Activated CD4-positive, alpha-beta T cell treated with anti-CD3 and anti-CD28 coated beads, Interleukin-2, Interleukin-4, amounts not matched to agents 100 ng/mL and 50 ng/mL, durations not matched to agents 16 hours and 8 hours (primary cell): ENCODE measurements around the gene DNM2.
"Not testable (repeated sequence)": the region's sequence is repeated elsewhere in the genome, so short reads cannot be mapped to it uniquely, and the experiment has no call there.

Experiments used
- DNase-seq: peaks from one replicate; pipeline ENCODE4 v3.0.0-alpha.2; 2020; ENCODE audit warnings: low spot score

The DNM2 gene

GRCh38 chr19:10838377-10838776 is 120.5 kb downstream of the DNM2 start:
- DNase-seq, result no peak

- DNase-seq, result no peak
These were observed 121.5 kb downstream of the DNM2 start for GRCh38 chr19:10839114-10840050.

- DNase-seq, result no peak
These were observed 124.9 kb downstream of the DNM2 start for GRCh38 chr19:10842788-10843187.

- DNase-seq, result no peak
These were observed 128.8 kb downstream of the DNM2 start for GRCh38 chr19:10846500-10847202.

DNA sequence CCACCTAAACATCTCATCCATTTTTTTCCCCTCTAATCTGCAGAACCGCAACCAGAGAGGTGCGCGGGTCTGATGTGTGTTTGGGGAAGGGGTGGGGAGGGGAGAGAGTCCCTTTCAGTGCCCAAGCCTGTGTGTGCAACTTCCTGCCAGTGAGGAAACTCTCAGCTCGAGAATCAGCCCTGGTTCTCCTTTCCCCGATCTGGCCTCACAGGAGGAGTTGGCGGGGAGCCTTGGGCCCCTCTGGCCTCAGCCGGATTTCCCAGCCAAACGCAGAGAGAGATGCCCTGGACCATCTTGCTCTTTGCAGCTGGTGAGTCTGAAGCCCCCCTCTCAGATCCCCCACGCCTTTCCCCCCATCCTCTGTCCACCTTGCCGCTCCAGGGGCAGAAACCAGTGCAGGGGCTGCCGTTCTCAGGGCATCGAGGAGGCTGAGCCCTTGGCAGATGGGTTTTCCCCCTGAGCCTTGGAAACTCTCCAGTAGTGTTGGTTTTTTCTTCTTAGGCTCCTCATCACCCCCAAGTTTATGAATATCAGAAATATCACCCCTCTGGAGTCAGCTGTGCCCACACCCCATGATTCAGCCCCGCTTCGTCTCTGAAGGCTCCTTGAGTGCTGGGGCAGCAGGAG is 130.5 kb downstream of the DNM2 start, which contains the start of gene C19orf38:
Gene C19orf38 (plus strand): TSS at position 186 of the 627 bp plus-strand sequence. CDS start 94 bp downstream, at position 280.
- DNase-seq, result no peak

DNA sequence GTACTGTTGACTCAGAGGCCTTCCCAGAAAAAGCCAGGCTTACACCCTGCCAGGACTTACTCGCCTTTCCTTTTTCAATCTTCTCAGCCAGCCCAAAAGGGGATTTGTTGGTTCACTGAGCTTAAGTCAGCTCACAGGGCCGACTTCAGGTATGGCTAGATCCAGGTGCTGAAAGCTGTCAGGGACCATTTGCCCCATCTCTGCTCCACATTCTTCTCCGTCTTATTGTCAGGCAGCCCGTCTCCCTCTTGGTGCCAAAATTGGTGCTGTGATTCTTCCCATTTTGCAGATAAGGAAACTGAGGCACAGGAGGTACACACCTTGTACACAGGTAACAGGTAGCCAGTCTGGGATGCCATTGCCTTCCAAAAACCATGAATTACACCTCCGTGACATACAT is 132.8 kb downstream of the DNM2 start:
- DNase-seq, result no peak

DNA sequence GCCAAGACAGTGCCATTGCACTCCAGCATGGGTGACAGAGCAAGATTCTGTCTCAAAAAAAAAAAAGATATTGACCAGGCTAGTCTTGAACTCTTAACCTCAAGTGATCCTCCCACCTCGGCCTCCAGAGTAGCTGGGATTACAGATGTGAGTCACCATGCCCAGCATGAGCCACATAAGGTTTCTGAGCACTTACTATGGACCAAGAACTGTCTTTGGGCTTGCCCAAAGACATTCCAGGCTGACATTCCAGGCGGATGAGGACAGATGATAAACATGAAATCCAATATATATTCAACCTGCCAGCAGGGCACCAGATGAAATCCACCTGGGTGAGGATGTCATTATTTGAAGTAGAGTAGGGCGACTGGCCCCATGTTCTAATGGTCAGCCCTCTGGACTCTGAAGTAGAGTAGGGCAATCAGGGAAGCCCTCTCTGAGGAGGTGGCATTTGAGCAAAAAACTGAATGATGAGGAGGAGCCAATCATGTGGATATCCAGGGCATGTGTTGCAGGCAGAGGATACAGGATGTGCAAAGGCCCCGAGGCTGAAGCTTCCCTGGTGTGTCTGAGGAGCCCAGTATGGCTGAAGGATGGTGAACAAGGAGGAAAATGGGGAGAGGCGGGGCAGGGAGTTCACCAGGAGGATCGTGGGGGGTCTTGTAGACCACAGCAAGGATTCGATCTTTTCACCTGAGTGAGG is 134.4 kb downstream of the DNM2 start:
- no peak for DNase-seq

- DNase-seq, result no peak
These were observed 135.1 kb downstream of the DNM2 start for GRCh38 chr19:10852941-10853340.

- DNase-seq, result no peak
These were observed 136.6 kb downstream of the DNM2 start for GRCh38 chr19:10854350-10855089.

DNA sequence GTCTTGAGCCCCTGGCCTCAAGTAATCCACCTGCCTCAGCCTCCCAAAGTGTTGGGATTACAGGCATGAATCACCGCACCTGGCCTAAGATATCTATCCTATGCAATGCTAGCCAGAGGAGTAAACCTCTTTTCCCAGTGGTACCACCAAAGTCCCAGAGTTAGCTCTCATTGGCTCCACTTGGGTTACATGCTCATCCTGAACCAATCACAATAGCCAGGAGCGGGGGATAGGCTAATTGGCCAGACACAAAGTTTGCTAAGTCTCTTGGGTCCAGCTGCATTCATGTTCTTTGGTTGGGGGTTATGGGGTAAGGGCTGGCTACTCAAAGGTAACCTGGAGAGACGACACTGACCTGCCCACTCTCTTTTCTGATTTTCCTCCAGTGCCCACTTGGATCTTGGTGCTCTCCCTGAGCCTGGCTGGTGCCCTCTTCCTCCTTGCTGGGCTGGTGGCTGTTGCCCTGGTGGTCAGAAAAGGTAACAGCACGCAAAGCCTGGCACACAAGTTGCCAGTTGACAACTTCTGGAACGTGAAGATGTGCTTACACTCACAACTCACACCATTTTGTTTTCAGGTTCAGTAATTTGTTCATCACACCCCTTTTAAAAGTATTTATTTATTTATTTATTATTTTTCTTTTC is 138.1 kb downstream of the DNM2 start:
- no peak for DNase-seq

DNA sequence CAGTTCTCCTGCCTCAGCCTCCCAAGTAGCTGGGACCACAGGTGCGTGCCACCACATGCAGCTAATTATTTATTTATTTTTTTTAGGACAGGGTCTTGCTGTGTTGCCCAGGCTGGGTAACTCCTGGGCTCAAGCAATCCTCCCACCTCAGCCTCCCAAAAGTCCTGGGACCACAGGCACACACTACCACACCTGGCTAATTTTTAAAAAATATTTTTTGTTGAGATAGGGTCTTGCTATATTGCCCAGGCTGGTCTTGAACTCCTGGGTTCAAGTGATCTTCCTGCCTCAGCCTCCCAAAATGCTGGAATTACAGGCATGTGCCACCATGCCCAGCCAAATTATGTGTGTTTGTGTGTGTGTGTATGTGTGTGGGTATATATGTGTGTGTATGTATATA is 139.0 kb downstream of the DNM2 start:
- DNase-seq, result not testable (repeated sequence)

DNA sequence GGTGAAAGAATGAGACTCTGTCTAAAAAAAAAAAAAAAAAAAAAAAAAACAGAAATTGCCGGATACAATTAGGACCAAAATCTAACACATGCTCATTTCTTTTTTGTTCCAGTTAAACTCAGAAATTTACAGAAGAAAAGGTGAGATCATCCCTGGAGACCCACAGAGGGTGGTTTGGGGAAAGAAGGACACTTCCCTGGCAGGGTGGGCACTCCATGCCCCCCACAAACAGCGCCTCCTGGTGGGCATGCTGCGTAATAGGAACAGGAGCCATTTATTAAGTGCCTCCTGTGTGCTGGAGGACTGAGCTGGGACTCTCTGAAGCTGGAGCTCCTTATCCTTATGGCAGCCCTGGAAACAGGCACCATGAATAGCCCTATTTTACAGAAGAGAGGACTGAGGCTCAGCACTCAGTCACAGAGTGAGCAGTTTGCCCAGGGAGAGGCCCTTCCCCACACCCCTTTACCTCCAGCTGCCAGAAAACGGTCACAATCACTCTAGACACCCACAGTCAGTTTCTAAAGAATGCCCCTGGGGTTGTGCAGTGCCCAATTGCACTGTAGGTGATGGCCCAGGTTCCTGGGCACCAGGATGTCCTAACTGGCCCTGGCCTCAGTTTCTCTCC is 140.4 kb downstream of the DNM2 start:
- no peak for DNase-seq

GRCh38 chr19:10861103-10861651 is 143.3 kb downstream of the DNM2 start:
- DNase-seq, result no peak

DNA sequence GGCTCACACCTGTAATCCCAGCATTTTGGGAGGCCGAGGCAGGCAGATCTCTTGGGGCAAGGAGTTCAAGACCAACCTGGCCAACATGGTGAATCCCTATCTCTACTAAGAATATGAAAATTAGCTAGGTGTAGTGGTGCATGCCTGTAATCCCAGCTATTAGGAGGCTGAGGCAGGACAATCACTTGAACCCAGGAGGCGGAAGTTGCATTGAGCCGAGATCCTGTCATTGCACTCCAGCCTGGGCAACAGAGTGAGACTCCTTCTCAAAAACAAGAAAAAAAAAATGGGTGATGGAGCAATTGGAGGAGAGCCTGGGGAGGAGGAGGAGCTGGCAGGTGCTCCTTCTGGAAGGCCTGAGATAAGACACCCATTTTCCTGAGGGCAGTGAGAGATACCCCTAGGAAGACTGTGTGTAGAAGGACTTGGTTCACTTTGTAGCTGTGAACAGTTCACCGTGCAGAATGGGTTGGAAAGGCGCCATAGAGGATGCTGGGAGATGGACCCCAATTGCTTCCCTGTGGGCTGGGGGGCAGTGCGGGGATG is 144.8 kb downstream of the DNM2 start:
- no peak for DNase-seq

GRCh38 chr19:10863107-10863717 is 145.3 kb downstream of the DNM2 start:
- DNase-seq, result no peak

GRCh38 chr19:10864538-10864899 is 146.6 kb downstream of the DNM2 start:
- peak; percentile 89 for DNase-seq

DNA sequence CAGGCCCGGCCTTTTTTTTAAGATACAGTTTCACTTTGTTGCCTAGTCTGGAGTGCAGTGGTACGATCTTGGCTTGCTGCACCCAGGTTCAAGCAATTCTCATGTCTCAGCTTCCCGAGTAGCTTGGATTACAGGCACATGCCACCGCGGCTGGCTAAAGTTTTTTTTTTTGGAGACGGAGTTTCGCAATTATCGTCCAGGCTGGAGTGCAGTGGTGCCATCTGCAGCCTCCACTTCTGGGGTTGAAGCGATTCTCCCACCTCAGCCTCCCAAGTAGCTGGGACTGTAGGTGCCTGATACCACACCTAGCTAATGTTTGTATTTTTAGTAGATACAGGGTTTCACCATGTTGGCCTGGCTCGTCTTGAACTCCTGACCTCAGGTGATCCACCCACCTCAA is 148.6 kb downstream of the DNM2 start:
- no peak for DNase-seq

DNA sequence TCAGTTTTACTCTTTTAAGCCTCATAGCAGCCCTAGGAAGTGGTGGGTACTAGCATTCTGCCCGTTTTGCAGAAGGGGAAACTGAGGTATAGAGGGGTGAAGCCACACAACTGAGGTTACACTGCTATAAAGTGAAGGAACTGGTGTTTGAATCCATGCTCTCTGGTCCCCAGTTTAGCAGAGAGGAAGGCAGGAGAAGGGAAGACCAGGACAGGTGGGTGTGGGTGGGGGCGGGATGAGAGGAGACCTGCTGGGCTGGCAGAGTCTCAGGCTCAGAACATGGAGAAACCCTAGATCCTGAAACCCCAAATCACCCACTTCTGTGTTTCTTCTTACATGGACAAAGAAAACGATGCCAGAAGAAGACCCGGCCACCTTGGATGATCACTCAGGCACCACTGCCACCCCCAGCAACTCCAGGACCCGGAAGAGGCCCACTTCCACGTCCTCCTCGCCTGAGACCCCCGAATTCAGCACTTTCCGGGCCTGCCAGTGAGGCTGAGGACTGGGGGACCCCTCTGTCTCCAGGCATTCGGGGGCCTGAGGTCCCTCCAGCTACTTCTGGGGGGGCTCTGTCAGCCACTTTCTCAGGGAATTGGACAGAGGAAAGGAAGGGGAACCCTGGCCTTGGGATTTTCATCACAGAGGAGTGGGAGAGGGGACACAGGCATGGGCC is 151.1 kb downstream of the DNM2 start:
- no peak for DNase-seq

DNA sequence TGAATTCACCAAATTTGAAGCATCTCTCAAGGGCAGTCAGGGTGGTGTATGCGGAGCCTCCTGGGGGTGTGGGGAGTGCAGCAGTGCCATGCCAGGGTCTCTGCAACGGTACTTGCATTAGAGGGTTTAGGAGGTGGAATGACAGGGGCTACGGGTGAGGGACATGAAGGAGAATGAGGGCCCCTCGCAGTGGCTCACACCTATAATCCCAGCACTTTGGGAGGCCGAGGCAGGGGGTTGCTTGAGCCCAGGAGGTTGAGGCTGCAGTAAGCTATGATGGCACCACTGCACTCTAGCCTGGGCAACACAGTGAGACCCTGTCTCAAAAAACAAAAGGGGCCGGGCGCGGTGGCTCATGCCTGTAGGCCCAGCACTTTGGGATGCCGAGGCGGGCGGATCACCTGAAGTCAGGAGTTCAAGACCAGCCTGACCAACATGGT is 152.0 kb downstream of the DNM2 start:
- DNase-seq, result not testable (repeated sequence)
